Fibroblast of lung (primary cell): ENCODE data around the gene LRRC61. TPM values are rescaled to one million over a fixed set of nuclear protein-coding genes. Genes with fewer than 3 reads are reported as not detected.

ENCODE experiments used
- DNase-seq, 2 donors: peaks; one replicate each; pipeline versions ENCODE4 v3.0.0 to v3.0.0-alpha.2; 2010; ENCODE audit warnings: low read depth in 2 of 2
- H2AFZ ChIP-seq: 2 replicates; pipeline ENCODE4 v1.5.1; 2012; ENCODE audit warnings: low read length, control low read depth, inconsistent platforms
- H3K27ac ChIP-seq: 2 replicates; pipeline ENCODE4 v1.5.1; 2011; ENCODE audit warnings: low read length, control low read depth; ENCODE audit not compliant: insufficient read depth
- H3K27me3 ChIP-seq: 2 replicates; pipeline ENCODE4 v1.5.1; 2011; ENCODE audit warnings: mild to moderate bottlenecking, low read length; ENCODE audit not compliant: control insufficient read depth, insufficient read depth
- H3K36me3 ChIP-seq: 2 replicates; pipeline ENCODE4 v1.5.1; 2011; ENCODE audit warnings: low read length; ENCODE audit not compliant: control insufficient read depth, insufficient read depth
- H3K4me1 ChIP-seq: 2 replicates; pipeline ENCODE4 v1.5.1; 2011; ENCODE audit warnings: low read length; ENCODE audit not compliant: control insufficient read depth, insufficient read depth; ENCODE audit errors: extremely low read depth
- H3K4me2 ChIP-seq: 2 replicates; pipeline ENCODE4 v1.5.1; 2011; ENCODE audit warnings: low read length, control low read depth; ENCODE audit not compliant: insufficient read depth; ENCODE audit errors: extremely low read depth
- H3K4me3 ChIP-seq, 4 experiments: fragments of 200-600 bp in 1 of 4; sonication (generic) in 1 of 4; replicated peaks in 1 of 4; 2 replicates each; pipeline ENCODE4 v1.5.1; 2011 to 2016; ENCODE audit warnings: low read length in 4 of 4, low read depth in 3 of 4, mild to moderate bottlenecking in 3 of 4, control low read depth in 2 of 4, inconsistent platforms in 1 of 4, mixed read lengths in 1 of 4; ENCODE audit not compliant: insufficient read depth in 1 of 4; ENCODE audit errors: control extremely low read depth in 1 of 4
- H3K79me2 ChIP-seq: 2 replicates; pipeline ENCODE4 v1.5.1; 2012; ENCODE audit warnings: mild to moderate bottlenecking, low read length, inconsistent platforms; ENCODE audit not compliant: control insufficient read depth, insufficient read depth
- H3K9ac ChIP-seq: 2 replicates; pipeline ENCODE4 v1.5.1; 2011; ENCODE audit warnings: mild to moderate bottlenecking, low read length, control low read depth; ENCODE audit not compliant: insufficient read depth
- H3K9me3 ChIP-seq: 2 replicates; pipeline ENCODE4 v1.5.1; 2012; ENCODE audit warnings: low read depth, low read length; ENCODE audit not compliant: control insufficient read depth, insufficient read depth
- H4K20me1 ChIP-seq: 2 replicates; pipeline ENCODE4 v1.5.1; 2011; ENCODE audit warnings: low read length; ENCODE audit not compliant: control insufficient read depth, insufficient read depth; ENCODE audit errors: extremely low read depth
- EZH2 ChIP-seq: IDR thresholded peaks from 2 replicates; pipeline ENCODE4 v1.5.1; 2012; ENCODE audit warnings: low read length, control low read depth, mild to moderate bottlenecking; ENCODE audit errors: missing control alignments
- polyA plus RNA-seq, 2 donors: library from polyadenylated mRNA; depleted of rRNA in 1 of 2; stranded (reverse) in 1 of 2; unstranded in 1 of 2; fragments of >200 nt; gene quantifications; 2 replicates each; pipeline ENCODE4 v1.2.1, GENCODE V29; 2011 to 2012; ENCODE audit warnings: missing spikeins in 1 of 2
- total RNA-seq: library from RNA; depleted of rRNA; stranded (reverse); fragments of >200 nt; gene quantifications from 2 replicates; pipeline ENCODE4 v1.2.1, GENCODE V29; 2014
- TF ChIP-seq, protein P1 (sequence below), 2 donors: IDR thresholded peaks in 1 of 2; conservative IDR thresholded peaks in 1 of 2; 1 replicate in 1 of 2; 2 replicates in 1 of 2; pipeline ENCODE4 v1.5.1; 2011 to 2012; ENCODE audit warnings: low read length in 2 of 2, control low read depth in 1 of 2, inconsistent platforms in 1 of 2, low read depth in 1 of 2, mild to moderate bottlenecking in 1 of 2

LRRC61 gene
- total and polyA plus RNA-seq, 2 donors (not counting 1 experiment from before 2014, with no cell fraction given) = 0.03 to 0.33 TPM

DNA sequence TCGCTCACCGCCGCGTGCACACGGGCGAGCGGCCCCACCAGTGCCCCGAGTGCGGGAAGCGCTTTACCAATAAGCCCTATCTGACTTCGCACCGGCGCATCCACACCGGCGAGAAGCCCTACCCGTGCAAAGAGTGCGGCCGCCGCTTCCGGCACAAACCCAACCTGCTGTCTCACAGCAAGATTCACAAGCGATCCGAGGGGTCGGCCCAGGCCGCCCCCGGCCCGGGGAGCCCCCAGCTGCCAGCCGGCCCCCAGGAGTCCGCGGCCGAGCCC, 48.8 kb downstream of the LRRC61 start:
- no peak overlapping the region for H3K4me3 ChIP-seq
- no peaks in the 10 kb centered on the region for H3K27me3 ChIP-seq
- H3K4me1 ChIP-seq = peaks cover 10% of the 10 kb centered on the region
- no peaks in the 10 kb centered on the region for H4K20me1 ChIP-seq
- no peak overlapping the region for H3K27ac ChIP-seq
- TF ChIP-seq, protein P1, sequence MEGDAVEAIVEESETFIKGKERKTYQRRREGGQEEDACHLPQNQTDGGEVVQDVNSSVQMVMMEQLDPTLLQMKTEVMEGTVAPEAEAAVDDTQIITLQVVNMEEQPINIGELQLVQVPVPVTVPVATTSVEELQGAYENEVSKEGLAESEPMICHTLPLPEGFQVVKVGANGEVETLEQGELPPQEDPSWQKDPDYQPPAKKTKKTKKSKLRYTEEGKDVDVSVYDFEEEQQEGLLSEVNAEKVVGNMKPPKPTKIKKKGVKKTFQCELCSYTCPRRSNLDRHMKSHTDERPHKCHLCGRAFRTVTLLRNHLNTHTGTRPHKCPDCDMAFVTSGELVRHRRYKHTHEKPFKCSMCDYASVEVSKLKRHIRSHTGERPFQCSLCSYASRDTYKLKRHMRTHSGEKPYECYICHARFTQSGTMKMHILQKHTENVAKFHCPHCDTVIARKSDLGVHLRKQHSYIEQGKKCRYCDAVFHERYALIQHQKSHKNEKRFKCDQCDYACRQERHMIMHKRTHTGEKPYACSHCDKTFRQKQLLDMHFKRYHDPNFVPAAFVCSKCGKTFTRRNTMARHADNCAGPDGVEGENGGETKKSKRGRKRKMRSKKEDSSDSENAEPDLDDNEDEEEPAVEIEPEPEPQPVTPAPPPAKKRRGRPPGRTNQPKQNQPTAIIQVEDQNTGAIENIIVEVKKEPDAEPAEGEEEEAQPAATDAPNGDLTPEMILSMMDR (conservative IDR thresholded peaks at IDR 0.05 in 1 of 2, IDR thresholded peaks at IDR 0.05 in 1 of 2; ENCODE audit: low read depth in 1 of 2, low read length in 2 of 2) = no peak
- TF ChIP-seq EZH2 = no peak
- no peaks in the 10 kb centered on the region for H3K9me3 ChIP-seq
- peaks cover 40% of the 10 kb centered on the region for H3K79me2 ChIP-seq
- peaks cover 19% of the 10 kb centered on the region for H3K36me3 ChIP-seq
- no peak overlapping the region for H3K9ac ChIP-seq
- no peak overlapping the region for H3K4me2 ChIP-seq
- no peak overlapping the region for H2AFZ ChIP-seq
- no peak for DNase-seq

DNA sequence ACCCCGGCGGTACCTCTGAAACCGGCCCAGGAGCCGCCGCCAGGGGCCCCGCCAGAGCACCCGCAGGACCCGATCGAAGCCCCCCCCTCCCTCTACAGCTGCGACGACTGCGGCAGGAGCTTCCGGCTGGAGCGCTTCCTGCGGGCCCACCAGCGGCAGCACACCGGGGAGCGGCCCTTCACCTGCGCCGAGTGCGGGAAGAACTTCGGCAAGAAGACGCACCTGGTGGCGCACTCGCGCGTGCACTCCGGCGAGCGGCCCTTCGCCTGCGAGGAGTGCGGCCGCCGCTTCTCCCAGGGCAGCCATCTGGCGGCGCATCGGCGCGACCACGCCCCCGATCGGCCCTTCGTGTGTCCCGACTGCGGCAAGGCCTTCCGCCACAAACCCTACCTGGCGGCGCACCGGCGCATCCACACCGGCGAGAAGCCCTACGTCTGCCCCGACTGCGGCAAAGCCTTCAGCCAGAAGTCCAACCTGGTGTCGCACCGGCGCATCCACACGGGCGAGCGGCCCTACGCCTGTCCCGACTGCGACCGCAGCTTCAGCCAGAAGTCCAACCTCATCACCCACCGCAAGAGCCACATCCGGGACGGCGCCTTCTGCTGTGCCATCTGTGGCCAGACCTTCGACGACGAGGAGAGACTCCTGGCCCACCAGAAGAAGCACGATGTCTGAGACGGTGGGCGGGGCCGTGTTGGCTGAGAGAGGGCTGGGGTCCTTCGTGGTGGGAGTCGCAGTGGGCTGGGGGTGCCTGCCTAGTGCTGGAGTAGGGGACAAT, 49.3 kb downstream of the LRRC61 start:
- TF ChIP-seq, protein P1 (conservative IDR thresholded peaks at IDR 0.05 in 1 of 2, IDR thresholded peaks at IDR 0.05 in 1 of 2; ENCODE audit: low read depth in 1 of 2, low read length in 2 of 2) = no peak
- TF ChIP-seq EZH2 = no peak
- no peak overlapping the region for H3K4me3 ChIP-seq
- no peak overlapping the region for H3K9ac ChIP-seq
- H3K79me2 ChIP-seq = peaks cover 40% of the 10 kb centered on the region
- H2AFZ ChIP-seq = no peak overlapping the region
- no peaks in the 10 kb centered on the region for H3K9me3 ChIP-seq
- peaks cover 10% of the 10 kb centered on the region for H3K4me1 ChIP-seq
- H4K20me1 ChIP-seq = no peaks in the 10 kb centered on the region
- peaks cover 19% of the 10 kb centered on the region for H3K36me3 ChIP-seq
- no peak overlapping the region for H3K27ac ChIP-seq
- no peak for DNase-seq
- H3K4me2 ChIP-seq = no peak overlapping the region
- H3K27me3 ChIP-seq = no peaks in the 10 kb centered on the region

DNA sequence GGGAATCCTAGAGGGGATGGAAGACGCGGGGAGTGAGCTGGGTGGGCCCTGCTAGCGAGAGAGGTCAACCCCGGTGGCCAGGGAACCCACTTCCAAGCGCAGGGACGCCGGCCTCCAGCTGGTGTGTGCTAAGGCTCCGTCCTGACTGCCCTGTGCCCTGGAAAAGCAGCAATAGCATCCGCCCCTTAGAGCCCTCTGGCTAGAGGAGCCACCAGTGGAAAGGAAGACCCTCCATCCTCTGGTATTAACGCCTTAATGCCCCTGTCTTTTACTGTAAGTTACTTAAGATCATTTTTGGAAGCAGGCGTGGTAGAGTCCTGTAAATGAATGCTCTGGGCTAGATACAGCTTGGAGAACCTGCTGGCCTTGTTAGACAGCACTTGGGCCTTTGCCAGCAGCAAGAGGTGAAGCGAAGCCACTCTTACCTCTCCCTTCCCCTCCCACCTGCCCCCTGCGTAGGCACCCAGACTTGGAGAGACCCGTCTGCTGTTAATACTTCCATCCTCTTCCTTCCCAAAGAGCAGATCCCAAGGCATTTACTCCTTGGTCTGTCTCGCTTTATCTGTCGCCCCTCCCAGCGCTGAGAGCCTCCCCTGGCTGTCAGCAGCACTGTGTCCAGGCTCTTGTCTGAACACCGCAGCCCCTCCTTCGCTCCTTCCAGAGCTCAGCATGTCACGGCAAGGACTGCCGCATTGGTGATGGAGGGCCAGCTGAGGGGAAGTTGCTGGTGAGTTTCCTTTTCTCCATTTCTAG, 50.1 kb downstream of the LRRC61 start:
- Histone ChIP-seq H3K79me2 (peaks cover 40% of the 10 kb centered on the region), H3K27ac (no peak overlapping the region), H3K9me3 (no peaks in the 10 kb centered on the region), H3K4me3 (no peak overlapping the region), H4K20me1 (no peaks in the 10 kb centered on the region), H3K4me2 (no peak overlapping the region), H3K27me3 (no peaks in the 10 kb centered on the region), H2AFZ (no peak overlapping the region), H3K4me1 (peaks cover 10% of the 10 kb centered on the region), H3K9ac (no peak overlapping the region), H3K36me3 (peaks cover 19% of the 10 kb centered on the region)
- TF ChIP-seq, protein P1 (conservative IDR thresholded peaks at IDR 0.05 in 1 of 2, IDR thresholded peaks at IDR 0.05 in 1 of 2; ENCODE audit: low read depth in 1 of 2, low read length in 2 of 2) = no peak
- TF ChIP-seq EZH2 = no peak
- DNase-seq = no peak
